Cardiac muscle cell (in vitro differentiated cells and primary cell): ENCODE results near the gene DCUN1D2. TPM values are rescaled to one million over a fixed set of nuclear protein-coding genes. Genes with fewer than 3 reads are reported as not detected.

ENCODE experiments used
- DNase-seq, 2 donors: peaks; one replicate each; pipeline versions ENCODE4 v3.0.0 to v3.0.0-alpha.2; 2010 to 2017; ENCODE audit warnings: low read depth in 1 of 2, low spot score in 1 of 2
- H3K27ac ChIP-seq: fragments of 200-600 bp; sonication (generic); 2 replicates; pipeline ENCODE4 v1.5.1; 2016
- H3K27me3 ChIP-seq: fragments of 200-600 bp; sonication (generic); 2 replicates; pipeline ENCODE4 v1.6.0; 2016; ENCODE audit warnings: control low read depth
- H3K36me3 ChIP-seq: fragments of 200-600 bp; sonication (generic); 2 replicates; pipeline ENCODE4 v1.5.1; 2016; ENCODE audit warnings: control low read depth
- H3K4me1 ChIP-seq: fragments of 200-600 bp; sonication (generic); 2 replicates; pipeline ENCODE4 v1.8.1; 2017; ENCODE audit warnings: low read depth, mild to moderate bottlenecking, mixed run types
- H3K4me3 ChIP-seq: fragments of 200-600 bp; sonication (generic); 2 replicates; pipeline ENCODE4 v1.5.1; 2016; ENCODE audit warnings: mild to moderate bottlenecking
- H3K9me3 ChIP-seq: fragments of 200-600 bp; sonication (generic); 2 replicates; pipeline ENCODE4 v1.5.1; 2017; ENCODE audit warnings: low read depth, mild to moderate bottlenecking, control low read depth
- CTCF ChIP-seq: IDR thresholded peaks from 2 replicates; pipeline ENCODE4 v1.5.1; 2012; ENCODE audit warnings: low read depth, mild to moderate bottlenecking, low read length
- polyA plus RNA-seq: library from polyadenylated mRNA; unstranded; fragments of >200 nt; fragmentation: Nextera tagmentation; extraction: Ambion mirVana; gene quantifications from 2 replicates; pipeline ENCODE4 v1.2.1, GENCODE V29; 2016
- total RNA-seq: library from RNA; depleted of rRNA; stranded (reverse); fragments of >200 nt; gene quantifications from 2 replicates; pipeline ENCODE4 v1.2.3, GENCODE V29; 2016

DCUN1D2 gene
- total and polyA plus RNA-seq, 2 experiments from 2014 or later = 23.7 to 32.4 TPM

DNA sequence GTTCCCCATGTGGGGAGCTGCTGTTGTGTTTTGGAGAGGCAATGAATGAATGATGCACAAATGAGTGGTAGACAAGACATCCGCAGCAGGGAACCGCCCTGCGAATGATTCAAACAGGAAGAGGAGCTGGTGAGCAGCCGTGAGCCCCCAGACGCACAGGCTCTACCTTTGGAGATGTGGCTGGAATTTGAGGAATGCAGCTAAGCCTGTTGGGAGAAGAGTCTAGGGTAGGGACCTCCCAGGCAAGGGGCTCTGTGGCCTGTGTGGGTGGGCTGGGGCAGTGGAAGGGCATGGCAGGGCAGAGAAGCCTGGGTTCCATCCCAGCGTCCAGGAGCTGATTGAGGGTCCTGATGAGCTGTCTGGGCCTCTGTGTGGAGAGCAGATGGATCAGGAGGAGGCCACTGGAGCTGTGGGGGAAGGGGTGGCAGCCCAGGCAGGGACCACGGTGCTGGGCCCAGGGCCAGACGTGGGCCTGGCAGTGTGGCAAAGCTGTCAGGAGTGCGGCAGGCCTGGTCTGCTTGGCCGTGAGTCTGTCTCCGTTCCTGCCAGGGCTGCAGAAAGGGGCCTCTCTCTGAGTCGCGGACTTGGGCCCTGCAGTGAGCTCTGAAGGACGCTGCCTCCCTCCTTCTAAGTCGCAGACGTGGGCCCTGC is 41.8 kb upstream of the DCUN1D2 start:
- peaks cover 2% of the 10 kb centered on the region for H3K36me3 ChIP-seq
- no peak overlapping the region for H3K4me3 ChIP-seq
- H3K27ac ChIP-seq = no peak overlapping the region
- H3K27me3 ChIP-seq = peaks cover 4% of the 10 kb centered on the region
- TF ChIP-seq CTCF = no peak
- H3K9me3 ChIP-seq = no peaks in the 10 kb centered on the region
- peaks cover 38% of the 10 kb centered on the region for H3K4me1 ChIP-seq
- peak; percentile 13 to 38 for DNase-seq

DNA sequence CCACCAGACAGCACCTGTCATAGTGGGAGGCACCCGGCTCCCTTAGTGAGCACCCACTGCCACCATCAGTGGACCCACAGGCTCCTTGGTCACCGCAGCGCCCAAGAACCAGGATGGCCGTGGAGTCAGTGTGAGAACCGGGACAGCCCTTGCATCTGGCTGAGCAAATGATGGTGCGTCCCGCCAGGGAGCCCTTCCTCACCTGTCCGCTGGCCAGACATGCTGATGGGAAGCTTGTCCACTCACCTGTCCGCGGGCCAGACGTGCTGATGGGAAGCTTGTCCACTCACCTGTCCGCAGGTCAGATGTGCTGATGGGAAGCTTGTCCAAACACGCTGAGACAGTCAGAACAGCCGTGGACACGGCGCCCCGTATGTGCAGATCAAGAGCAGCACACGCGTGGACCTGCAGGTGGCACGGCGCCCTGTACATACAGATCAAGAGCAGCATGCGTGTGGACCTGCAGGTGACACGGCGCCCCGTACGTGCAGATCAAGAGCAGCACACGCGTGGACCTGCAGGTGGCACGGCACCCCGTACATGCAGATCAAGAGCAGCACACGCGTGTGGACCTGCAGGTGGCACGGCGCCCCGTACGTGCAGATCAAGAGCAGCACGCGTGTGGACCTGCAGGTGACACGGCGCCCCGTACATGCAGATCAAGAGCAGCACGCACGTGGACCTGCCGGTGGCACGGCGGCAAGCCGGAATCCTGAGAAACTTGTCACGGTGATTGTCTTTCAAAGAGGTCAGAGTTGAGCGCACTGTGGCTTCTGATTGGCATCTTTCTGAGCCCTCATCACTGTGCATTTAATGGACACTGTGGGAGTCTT is 40.7 kb upstream of the DCUN1D2 start:
- DNase-seq = no peak
- H3K36me3 ChIP-seq = peaks cover 5% of the 10 kb centered on the region
- no peaks in the 10 kb centered on the region for H3K9me3 ChIP-seq
- H3K27me3 ChIP-seq = peaks cover 4% of the 10 kb centered on the region
- H3K4me3 ChIP-seq = no peak overlapping the region
- H3K4me1 ChIP-seq = peaks cover 41% of the 10 kb centered on the region
- no peak overlapping the region for H3K27ac ChIP-seq
- TF ChIP-seq CTCF = no peak

DNA sequence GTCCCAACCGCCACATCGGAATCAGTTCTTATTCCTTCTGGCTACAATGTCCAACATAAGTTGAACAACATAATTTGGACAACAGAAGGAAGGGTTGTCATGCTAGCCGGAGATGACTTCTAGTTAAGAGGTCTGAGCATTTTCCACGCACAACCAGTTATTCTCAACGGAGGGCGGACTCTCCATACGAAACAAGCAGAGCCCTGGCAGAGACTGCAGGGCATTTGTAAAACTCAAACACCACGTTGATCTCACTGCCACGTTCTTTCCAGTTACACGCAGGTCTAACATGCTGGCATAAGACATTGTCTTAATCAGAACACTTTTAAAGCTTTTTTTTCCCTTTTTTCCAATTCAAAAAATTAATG is 38.3 kb upstream of the DCUN1D2 start:
- H3K27me3 ChIP-seq = peaks cover 4% of the 10 kb centered on the region
- H3K27ac ChIP-seq = peak overlapping the region; percentile 62
- TF ChIP-seq CTCF = no peak
- H3K36me3 ChIP-seq = peaks cover 15% of the 10 kb centered on the region
- H3K4me1 ChIP-seq = peaks cover 37% of the 10 kb centered on the region
- no peak overlapping the region for H3K4me3 ChIP-seq
- no peaks in the 10 kb centered on the region for H3K9me3 ChIP-seq
- DNase-seq = peak in 1 of 2 donors; percentile 67

DNA sequence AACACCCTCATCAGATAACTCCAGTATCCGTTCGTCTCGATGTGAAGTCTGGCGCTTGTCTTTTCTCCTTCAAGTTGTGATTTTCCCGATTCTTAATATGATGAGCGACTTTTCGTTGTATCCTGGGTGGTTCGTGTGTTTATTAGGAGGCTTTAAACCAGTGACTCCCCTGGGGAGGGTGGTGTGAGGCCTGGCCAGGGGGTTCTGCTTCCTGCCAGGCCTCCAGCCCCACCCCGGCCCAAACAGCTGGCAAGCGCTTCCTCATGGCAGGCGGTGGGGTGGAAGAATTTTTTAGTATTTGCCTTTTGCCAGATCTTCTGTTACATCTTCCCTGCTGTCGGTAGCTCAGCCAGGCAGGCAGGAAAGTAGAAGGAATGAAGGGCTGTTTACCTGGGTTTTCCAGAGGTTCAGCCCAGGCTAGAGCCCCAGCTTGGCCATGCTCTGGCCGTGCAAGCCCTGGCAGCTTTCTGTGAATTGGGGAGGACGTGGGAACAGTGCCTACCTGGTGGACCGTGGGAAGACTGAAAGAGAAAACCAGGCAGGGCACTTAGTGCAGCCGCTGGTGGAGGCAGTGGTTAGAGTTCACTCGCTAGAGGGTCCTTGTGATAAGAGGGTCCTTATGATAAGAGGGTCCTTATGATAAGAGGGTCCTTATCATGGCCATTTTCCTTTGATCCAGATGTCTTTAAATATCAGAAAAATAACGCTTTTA is 37.7 kb upstream of the DCUN1D2 start:
- peaks cover 4% of the 10 kb centered on the region for H3K27me3 ChIP-seq
- TF ChIP-seq CTCF = no peak
- DNase-seq = peak in 1 of 2 donors; percentile 71
- H3K27ac ChIP-seq = peak overlapping the region; percentile 62
- H3K36me3 ChIP-seq = peaks cover 15% of the 10 kb centered on the region
- peaks cover 32% of the 10 kb centered on the region for H3K4me1 ChIP-seq
- no peaks in the 10 kb centered on the region for H3K9me3 ChIP-seq
- H3K4me3 ChIP-seq = no peak overlapping the region

- no peak for TF ChIP-seq CTCF
- Histone ChIP-seq H3K36me3 (peaks cover 18% of the 10 kb centered on the region), H3K4me3 (no peak overlapping the region), H3K27me3 (peaks cover 4% of the 10 kb centered on the region), H3K9me3 (no peaks in the 10 kb centered on the region), H3K4me1 (peaks cover 28% of the 10 kb centered on the region), H3K27ac (no peak overlapping the region)
- no peak for DNase-seq
Observed at GRCh38 chr13:113527272-113527958, 36.9 kb upstream of the DCUN1D2 start.
